ENCODE measurements around the gene NCOA3.

The NCOA3 gene

GRCh38 chr20:47679462-47679861 lies 177.8 kb downstream of the NCOA3 start:
- TF ChIP-seq CTCF (IDR thresholded peaks at IDR 0.05; ENCODE audit: insufficient read depth, low read length, poor library complexity, severe bottlenecking), result no peak
- DNase-seq (ENCODE audit: extremely low read depth, insufficient read length), result no peak
- no peaks in the 10 kb centered on the region for H3K36me3 ChIP-seq (ENCODE audit: control insufficient read depth, insufficient read depth, low read length)
- no peaks in the 10 kb centered on the region for H3K27me3 ChIP-seq (replicated peaks; ENCODE audit: control insufficient read depth, insufficient read depth, low read length)
- no peak overlapping the region for H3K4me3 ChIP-seq (replicated peaks; ENCODE audit: low read depth, low read length)

- Histone ChIP-seq H3K36me3 (ENCODE audit: control insufficient read depth, insufficient read depth, low read length) (no peaks in the 10 kb centered on the region), H3K4me3 (replicated peaks; ENCODE audit: low read depth, low read length) (no peak overlapping the region), H3K27me3 (replicated peaks; ENCODE audit: control insufficient read depth, insufficient read depth, low read length) (no peaks in the 10 kb centered on the region)
- no peak for DNase-seq (ENCODE audit: extremely low read depth, insufficient read length)
- no peak for TF ChIP-seq CTCF (IDR thresholded peaks at IDR 0.05; ENCODE audit: insufficient read depth, low read length, poor library complexity, severe bottlenecking)
Measured at GRCh38 chr20:47680804-47681529, 179.3 kb downstream of the NCOA3 start.

GRCh38 chr20:47682028-47682783 lies 180.5 kb downstream of the NCOA3 start:
- no peak for TF ChIP-seq CTCF (IDR thresholded peaks at IDR 0.05; ENCODE audit: insufficient read depth, low read length, poor library complexity, severe bottlenecking)
- Histone ChIP-seq H3K4me3 (replicated peaks; ENCODE audit: low read depth, low read length) (no peak overlapping the region), H3K27me3 (replicated peaks; ENCODE audit: control insufficient read depth, insufficient read depth, low read length) (no peaks in the 10 kb centered on the region), H3K36me3 (ENCODE audit: control insufficient read depth, insufficient read depth, low read length) (no peaks in the 10 kb centered on the region)
- DNase-seq (ENCODE audit: extremely low read depth, insufficient read length), result no peak

GRCh38 chr20:47682916-47683315 lies 181.2 kb downstream of the NCOA3 start:
- Histone ChIP-seq H3K36me3 (ENCODE audit: control insufficient read depth, insufficient read depth, low read length) (no peaks in the 10 kb centered on the region), H3K27me3 (replicated peaks; ENCODE audit: control insufficient read depth, insufficient read depth, low read length) (no peaks in the 10 kb centered on the region), H3K4me3 (replicated peaks; ENCODE audit: low read depth, low read length) (no peak overlapping the region)
- no peak for TF ChIP-seq CTCF (IDR thresholded peaks at IDR 0.05; ENCODE audit: insufficient read depth, low read length, poor library complexity, severe bottlenecking)
- no peak for DNase-seq (ENCODE audit: extremely low read depth, insufficient read length)

GRCh38 chr20:47684306-47685080 lies 182.8 kb downstream of the NCOA3 start:
- Histone ChIP-seq H3K27me3 (replicated peaks; ENCODE audit: control insufficient read depth, insufficient read depth, low read length) (no peaks in the 10 kb centered on the region), H3K36me3 (ENCODE audit: control insufficient read depth, insufficient read depth, low read length) (no peaks in the 10 kb centered on the region), H3K4me3 (replicated peaks; ENCODE audit: low read depth, low read length) (no peak overlapping the region)
- DNase-seq (ENCODE audit: extremely low read depth, insufficient read length), result no peak
- no peak for TF ChIP-seq CTCF (IDR thresholded peaks at IDR 0.05; ENCODE audit: insufficient read depth, low read length, poor library complexity, severe bottlenecking)
